ENCODE results near the gene SAMHD1.
"Not testable (repeated sequence)": the region's sequence is repeated elsewhere in the genome, so short reads cannot be mapped to it uniquely, and the experiment has no call there.

SAMHD1 gene

GRCh38 chr20:36951198-36951978 lies at the start of gene SAMHD1:
Gene SAMHD1, minus strand, starts transcription at chr20:36951708. Its CDS starts 65 bp downstream, at chr20:36951643.
- peak; percentile 97 for DNase-seq

GRCh38 chr20:37000171-37000570 lies 48.7 kb upstream of the SAMHD1 start:
- DNase-seq, result not testable (repeated sequence)

GRCh38 chr20:36998652-36999051 lies 47.1 kb upstream of the SAMHD1 start:
- DNase-seq, result peak; percentile 49

GRCh38 chr20:36997121-36997520 lies 45.6 kb upstream of the SAMHD1 start:
- no peak for DNase-seq

GRCh38 chr20:36994221-36994620 lies 42.7 kb upstream of the SAMHD1 start:
- DNase-seq, result not testable (repeated sequence)

- DNase-seq, result no peak
Observed at GRCh38 chr20:36992802-36993334, 41.4 kb upstream of the SAMHD1 start.

GRCh38 chr20:36991703-36992102 lies 40.2 kb upstream of the SAMHD1 start:
- no peak for DNase-seq

- DNase-seq, result no peak
Observed at GRCh38 chr20:36989797-36990196, 38.3 kb upstream of the SAMHD1 start.

GRCh38 chr20:36988494-36988966 lies 37.0 kb upstream of the SAMHD1 start:
- peak; percentile 11 for DNase-seq

- no peak for DNase-seq
Observed at GRCh38 chr20:36984257-36984638, 32.7 kb upstream of the SAMHD1 start.

GRCh38 chr20:36975099-36975818 lies 23.8 kb upstream of the SAMHD1 start:
- DNase-seq, result peak; percentile 63

- no peak for DNase-seq
Observed at GRCh38 chr20:36974660-36975059, 23.2 kb upstream of the SAMHD1 start.

GRCh38 chr20:36971103-36971502 lies 19.6 kb upstream of the SAMHD1 start:
- DNase-seq, result no peak

GRCh38 chr20:36969478-36970186 lies 18.1 kb upstream of the SAMHD1 start:
- DNase-seq, result peak; percentile 21

GRCh38 chr20:36969051-36969450 lies 17.5 kb upstream of the SAMHD1 start:
- DNase-seq, result no peak

GRCh38 chr20:36967636-36968035 lies 16.1 kb upstream of the SAMHD1 start:
- DNase-seq, result no peak

- not testable (repeated sequence) for DNase-seq
Observed at GRCh38 chr20:36966965-36967364, 15.5 kb upstream of the SAMHD1 start.

GRCh38 chr20:36962354-36962941 lies 10.9 kb upstream of the SAMHD1 start:
- not testable (repeated sequence) for DNase-seq

- no peak for DNase-seq
Observed at GRCh38 chr20:36959242-36959641, 7.7 kb upstream of the SAMHD1 start.

GRCh38 chr20:36957875-36958667 lies 6.6 kb upstream of the SAMHD1 start:
- peak; percentile 38 for DNase-seq

GRCh38 chr20:36956674-36957073 lies 5.2 kb upstream of the SAMHD1 start:
- DNase-seq, result no peak

GRCh38 chr20:36956016-36956415 lies 4.5 kb upstream of the SAMHD1 start:
- no peak for DNase-seq

Measured in CD4-positive, alpha-beta T cell treated with Interferon gamma for 1 hour (primary cell).